Embryonic facial prominence (tissue), 1 donor: Measurements from ENCODE around the gene RYR2.
"Not testable (repeated sequence)": the region's sequence is repeated elsewhere in the genome, so short reads cannot be mapped to it uniquely, and the experiment has no call there.

Experiments used
- DNase-seq: peaks from one replicate; pipeline ENCODE4 v3.0.0-alpha.2; 2016; ENCODE audit errors: extremely low spot score

The RYR2 gene

DNA sequence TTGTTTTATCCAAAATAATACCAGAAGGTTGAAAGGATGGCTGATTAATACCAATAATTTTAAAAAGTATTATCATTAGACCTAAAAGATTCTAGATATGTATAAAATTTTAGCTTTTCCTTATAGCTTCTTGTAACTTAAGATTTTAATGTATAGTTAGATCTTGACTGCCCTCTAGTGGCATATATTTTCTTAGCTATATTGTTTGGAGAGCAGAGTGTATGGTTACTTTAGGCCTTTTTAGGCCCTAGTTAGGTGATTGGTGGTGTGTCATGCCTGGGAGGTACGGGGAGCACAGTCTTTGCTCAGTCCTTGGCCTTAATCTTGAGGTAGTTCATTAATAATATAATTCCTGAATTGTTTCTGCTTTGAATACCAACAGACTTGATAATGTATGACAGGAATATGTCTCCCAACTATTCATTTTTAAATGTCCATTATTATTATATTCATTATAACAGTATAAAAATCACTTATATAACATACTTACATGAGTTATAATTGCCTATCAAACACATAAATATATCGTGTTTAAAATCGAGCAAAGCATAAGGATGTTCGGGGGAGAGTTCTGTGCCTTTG, 520.3 kb downstream of the RYR2 start:
- peak; percentile 55 for DNase-seq

GRCh38 chr1:237565236-237565635, 523.3 kb downstream of the RYR2 start:
- no peak for DNase-seq

DNA sequence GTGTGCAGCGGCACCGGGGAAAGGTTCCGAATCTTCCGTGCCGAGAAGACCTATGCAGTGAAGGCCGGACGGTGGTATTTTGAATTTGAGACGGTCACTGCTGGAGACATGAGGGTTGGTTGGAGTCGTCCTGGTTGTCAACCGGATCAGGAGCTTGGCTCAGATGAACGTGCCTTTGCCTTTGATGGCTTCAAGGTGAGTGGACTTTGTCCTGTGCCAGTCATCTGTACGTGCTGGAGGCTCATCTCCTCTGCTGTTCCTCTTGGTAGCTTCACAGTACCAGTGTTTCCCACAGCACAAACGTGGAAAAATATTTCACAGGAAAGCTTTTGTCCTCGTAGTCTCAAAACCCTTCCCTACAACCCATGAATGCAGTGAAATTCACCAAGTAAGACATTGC, 524.6 kb downstream of the RYR2 start:
- no peak for DNase-seq

DNA sequence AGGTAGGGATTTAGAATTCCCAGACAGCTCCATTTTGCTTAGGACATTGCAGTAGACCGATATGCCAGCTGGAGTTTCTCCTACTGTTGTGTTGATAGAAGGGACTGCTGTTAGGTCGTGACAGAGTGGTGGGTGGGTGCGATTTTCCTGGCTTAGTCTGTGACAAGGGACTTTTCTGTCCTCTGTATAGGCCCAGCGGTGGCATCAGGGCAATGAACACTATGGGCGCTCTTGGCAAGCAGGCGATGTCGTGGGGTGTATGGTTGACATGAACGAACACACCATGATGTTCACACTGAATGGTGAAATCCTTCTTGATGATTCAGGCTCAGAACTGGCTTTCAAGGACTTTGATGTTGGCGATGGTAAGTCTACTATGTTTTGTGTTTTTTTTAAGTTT, 527.0 kb downstream of the RYR2 start:
- DNase-seq = no peak

- DNase-seq = no peak
Observed at GRCh38 chr1:237570530-237570929, 528.5 kb downstream of the RYR2 start.

DNA sequence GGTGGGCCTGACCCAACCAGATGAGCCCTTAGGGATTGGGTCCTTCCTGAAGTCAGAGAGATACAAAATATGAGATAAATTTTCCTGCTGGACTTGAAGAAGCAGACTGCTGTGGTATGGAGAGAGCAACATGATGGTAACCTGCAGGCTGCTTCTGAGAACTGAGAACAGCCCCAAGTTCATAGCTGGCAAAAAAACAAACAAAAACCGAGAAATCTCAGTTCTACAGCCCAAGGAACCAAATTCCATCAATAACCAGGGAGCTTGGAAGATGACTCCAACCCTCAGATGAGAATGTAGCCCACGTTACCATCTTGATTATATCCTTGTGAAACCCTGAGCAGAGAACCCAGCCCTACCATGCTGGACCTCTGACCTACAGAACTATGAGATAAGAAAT, 532.6 kb downstream of the RYR2 start:
- no peak for DNase-seq

- no peak for DNase-seq
Observed at GRCh38 chr1:237578540-237578939, 536.6 kb downstream of the RYR2 start.

DNA sequence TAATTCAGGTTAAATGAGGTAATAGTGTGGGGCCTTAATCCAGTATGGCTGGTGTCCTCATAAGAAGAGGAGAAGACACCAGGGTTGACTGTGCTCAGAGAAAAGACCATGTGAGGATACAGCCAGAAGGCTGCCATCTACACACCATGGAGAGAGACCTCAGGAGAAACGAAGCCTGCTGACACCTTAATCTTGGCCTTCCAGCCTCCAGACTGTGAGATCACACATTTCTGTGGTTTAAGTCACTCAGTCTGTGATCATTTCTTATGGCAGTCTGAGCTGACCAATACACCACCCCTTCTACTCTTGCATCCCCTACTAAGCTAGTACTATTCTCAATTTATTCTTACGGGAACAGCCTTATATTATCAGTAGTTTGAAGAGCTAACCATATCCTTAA, 538.7 kb downstream of the RYR2 start:
- no peak for DNase-seq

DNA sequence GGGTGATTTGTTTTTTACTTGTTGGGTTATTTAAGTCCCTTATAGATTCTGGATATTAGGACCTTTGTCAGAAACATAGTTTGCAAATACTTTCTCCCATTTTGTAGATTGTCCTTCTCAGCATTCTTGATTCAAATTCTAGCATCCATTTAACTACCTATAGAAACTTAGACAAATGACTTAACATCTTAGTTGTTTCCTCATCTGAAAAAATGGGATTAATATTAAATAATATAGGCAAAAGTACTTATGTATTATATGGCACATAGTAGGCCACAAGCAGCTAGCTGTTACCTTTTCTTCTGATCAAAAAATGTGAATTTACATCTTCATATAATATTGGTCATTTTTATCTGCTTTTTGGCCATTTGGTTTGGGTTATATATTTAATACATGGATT, 541.3 kb downstream of the RYR2 start:
- no peak for DNase-seq

DNA sequence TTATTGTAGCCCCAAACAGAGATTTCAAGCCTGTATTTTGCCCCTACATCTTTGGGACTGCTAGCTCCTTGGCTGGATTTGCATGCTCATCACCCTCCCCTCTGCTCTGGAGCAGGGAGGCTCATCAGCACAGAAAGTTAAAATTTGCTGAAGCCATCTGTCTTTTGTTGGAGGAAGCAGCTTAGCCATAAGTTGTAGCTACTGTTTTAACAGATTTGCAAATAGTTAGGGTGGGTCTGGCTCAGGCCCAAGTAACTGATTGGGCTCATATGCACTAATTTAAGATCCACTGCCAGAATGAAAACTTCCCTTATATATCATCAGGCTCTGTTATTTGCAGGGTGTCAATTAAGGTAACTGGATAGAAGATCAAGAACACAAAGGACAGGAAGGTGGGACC, 541.8 kb downstream of the RYR2 start:
- DNase-seq = no peak

DNA sequence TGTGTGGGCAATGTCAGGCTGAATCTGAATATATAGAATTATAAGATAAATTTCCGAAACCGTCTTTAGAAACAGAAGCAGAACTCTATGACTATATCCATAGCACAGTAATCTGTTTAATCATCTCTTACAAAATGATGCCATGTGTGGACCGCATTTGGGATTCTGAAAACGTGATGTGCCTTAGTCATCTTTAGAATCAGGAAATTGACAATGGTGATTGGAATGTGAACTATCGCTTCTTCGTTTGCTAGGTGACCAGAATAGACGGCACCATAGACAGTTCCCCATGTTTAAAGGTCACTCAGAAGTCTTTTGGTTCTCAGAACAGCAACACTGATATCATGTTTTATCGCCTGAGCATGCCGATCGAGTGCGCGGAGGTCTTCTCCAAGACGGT, 548.4 kb downstream of the RYR2 start:
- DNase-seq = no peak

DNA sequence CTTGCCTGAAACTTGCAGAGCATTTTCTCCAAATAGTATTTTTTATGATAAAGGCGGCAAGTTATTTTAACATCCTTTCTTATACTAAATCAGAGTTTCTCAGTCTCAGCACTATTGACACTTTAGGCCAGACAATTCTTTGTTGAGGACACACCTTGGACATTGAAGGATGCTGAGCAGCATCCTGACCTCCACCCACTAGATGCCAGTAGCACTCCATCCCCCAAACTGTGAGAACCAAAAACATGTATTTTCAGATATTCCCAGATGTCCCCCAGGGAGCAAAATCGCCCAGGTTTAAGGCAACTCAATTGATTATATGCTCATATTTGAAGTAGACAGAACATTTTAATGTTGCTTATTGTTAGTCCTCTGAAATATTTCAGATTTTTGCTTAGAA, 549.4 kb downstream of the RYR2 start:
- no peak for DNase-seq

DNA sequence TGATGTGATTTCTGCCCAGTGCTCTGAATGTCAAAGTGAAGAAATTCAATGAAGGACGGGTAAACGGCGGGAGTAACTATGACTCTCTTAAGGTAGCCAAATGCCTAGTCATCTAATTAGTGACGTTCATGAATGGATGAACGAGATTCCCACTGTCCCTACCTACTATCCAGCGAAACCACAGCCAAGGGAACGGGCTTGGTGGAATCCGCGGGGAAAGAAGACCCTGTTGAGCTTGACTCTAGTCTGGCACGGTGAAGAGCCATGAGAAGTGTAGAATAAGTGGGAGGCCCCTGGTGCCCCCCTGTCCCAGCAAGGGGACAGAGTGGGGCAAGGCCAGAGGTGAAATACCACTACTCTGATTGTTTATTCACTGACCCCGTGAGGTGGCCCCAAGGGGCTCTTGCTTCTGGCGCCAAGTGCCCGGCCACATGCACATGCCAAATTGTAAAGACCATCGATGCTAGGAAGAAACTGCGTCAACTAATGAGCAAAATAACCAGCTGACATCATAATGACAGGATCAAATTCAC, 561.1 kb downstream of the RYR2 start:
- not testable (repeated sequence) for DNase-seq

DNA sequence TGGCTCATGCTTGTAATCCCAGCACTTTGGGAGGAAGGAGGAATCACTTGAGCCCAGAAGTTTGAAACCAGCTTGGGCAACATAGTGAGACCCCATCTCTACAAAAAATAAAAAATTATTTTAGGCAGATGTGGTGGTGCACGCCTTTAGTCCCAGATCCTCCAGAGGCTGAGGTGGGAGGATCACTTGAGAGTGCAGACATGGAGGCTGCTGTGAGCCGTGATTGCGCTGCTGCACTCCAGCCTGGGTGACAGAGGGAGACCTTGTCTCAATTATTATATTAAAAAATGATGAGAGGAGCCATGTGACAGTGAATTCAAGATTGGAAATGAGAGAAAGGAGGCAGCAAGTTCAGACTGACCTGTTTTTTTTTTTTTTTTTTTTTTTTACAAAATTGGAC, 566.4 kb downstream of the RYR2 start:
- DNase-seq = no peak

DNA sequence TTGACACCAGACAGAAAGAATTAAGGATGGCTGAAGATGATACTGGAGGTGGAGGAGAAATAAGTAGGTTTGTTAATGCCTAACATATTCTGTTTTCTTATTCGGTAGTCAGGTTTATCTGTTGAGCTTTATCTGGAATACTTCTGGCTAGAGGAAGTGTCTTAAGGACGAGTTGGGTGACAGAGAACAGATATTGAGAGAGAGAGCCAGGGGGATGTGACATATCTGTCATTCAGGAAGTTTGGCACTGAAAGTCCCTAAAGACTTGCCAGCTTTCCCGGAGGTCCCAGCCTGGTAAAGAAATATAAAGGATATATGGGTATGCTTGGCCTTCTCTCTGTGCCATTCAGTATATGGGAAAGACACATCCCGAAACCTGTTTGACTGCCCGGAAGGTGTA, 568.2 kb downstream of the RYR2 start:
- DNase-seq = no peak

DNA sequence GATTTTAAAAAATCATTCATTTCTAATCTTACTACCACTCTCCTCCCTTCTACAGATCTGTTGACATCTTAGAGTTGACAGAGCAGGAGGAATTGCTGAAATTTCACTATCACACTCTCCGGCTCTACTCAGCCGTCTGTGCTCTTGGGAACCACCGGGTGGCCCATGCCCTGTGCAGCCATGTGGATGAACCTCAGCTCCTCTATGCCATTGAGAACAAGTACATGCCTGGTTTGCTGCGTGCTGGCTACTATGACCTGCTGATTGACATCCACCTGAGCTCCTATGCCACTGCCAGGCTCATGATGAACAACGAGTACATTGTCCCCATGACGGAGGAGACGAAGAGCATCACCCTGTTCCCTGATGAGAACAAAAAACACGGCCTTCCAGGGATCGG, 572.0 kb downstream of the RYR2 start:
- DNase-seq = no peak

DNA sequence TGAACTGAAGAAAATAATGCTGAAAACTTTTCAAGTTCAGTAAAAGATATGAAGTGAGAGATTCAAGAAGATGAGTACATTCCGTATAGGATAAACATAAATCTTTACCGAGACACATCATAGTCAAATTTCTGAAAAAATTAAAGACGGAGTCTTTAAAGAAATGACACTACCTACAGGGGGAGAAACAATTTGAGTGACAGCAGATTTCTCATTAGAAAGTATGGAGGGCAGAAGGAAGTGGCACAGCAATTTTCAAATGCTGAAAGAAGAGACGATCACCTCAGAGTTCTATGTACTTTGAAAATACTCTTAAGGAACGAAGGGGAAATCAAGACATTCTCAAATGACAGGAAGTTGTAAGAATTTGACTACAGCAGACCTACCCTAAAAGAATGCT, 577.6 kb downstream of the RYR2 start:
- no peak for DNase-seq

- no peak for DNase-seq
Observed at GRCh38 chr1:237634922-237635321, 592.9 kb downstream of the RYR2 start.

- no peak for DNase-seq
Observed at GRCh38 chr1:237638555-237638954, 596.6 kb downstream of the RYR2 start.

DNA sequence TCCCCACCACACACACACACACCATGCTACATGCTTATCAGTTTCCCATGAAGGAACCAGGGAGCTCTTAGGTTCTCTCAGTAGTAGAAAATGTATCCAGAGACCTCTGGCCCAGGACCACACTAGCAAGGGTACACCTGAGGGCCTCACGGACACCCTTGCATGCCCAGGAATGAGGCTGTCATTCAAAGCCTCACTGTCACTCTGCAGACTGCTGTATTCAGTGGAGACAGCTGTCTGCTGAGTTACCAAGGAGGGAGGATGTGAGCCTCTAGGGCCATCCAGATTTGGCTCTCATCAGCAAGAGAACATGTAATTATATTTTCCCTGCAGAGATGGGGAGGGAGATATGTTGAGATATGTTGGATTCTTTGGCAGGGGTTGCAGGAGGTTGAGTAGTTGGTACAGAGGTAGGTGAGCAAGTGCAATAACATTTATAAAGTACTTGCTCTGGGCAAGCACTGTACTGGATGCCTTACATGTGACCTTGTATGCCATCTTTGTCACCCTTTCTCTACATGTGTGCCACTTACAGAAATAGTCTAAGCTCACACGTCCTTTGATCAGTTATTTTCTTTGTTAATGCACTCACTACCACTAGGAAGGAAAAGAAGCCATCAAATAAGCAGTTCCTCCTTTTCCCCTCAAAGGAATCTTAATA, 598.2 kb downstream of the RYR2 start:
- no peak for DNase-seq

DNA sequence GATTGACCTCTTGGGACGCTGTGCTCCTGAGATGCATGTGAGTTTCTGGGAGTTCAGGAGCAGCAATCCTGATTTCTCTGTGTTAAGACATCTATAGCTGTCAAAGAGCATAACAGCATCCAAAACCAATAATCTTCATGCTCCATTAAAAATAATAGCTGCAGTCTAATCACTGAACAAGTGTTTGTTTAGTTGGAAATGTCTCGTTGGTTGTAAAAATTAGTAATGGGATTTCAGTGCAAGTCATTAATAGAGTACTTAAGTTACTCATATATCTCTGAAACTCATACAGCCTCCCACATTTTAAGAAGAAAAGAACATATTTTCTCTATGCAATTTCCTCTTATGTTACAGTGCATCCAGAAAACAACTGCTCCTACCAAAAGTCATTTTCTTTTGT, 599.0 kb downstream of the RYR2 start:
- no peak for DNase-seq

DNA sequence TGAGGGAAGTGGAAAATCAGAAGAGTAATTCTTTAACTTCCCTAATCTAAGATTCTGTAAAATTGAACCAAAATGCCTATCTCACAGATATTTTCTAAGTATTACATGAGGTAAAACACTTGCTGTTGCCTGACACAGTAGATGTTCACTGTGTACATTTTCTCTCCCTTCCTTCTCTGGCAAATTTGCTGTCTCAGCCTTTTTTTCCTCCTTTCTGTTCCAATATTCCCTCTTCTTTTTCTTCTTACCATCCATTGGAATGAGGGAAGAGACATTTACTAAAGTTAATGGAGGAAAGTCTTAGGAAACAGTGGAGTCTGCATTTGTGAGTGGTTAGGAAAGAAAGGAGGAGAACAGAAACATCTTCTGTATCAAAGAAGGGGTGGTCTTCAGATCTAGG, 608.8 kb downstream of the RYR2 start:
- DNase-seq = no peak

DNA sequence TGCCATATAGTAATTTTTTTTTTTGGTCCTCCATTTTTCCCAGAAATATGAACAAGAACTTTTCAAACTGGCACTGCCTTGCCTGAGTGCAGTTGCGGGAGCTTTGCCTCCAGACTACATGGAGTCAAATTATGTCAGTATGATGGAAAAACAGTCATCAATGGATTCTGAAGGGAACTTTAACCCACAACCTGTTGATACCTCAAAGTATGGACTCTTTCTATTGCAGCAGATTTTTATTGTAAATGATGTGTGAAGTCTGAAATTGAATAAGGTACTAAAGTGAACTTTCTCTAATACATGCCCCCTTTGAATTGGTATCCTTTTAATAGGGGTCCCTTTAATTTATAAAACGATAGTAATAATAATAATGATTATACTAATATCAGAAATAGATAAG, 613.8 kb downstream of the RYR2 start:
- no peak for DNase-seq

DNA sequence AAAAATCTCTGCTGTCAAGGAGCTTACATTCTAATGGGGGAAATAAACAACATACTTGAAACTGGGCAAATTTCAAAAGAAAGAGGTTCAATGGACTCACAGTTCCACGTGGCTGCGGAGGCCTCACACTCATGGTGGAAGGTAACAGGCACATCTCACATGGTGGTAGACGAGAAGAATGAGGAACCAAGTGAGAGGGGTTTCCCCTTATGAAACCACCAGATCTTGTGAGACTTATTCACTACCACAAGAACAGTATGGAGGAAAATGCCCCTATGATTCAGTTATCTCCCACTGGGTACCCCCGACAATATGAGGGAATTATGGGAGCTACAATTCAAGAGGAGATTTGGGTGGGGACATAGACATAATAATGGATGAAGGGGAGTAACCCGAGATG, 622.4 kb downstream of the RYR2 start:
- DNase-seq = no peak
